ENCODE data around the gene PTTG1.

PTTG1 gene

DNA sequence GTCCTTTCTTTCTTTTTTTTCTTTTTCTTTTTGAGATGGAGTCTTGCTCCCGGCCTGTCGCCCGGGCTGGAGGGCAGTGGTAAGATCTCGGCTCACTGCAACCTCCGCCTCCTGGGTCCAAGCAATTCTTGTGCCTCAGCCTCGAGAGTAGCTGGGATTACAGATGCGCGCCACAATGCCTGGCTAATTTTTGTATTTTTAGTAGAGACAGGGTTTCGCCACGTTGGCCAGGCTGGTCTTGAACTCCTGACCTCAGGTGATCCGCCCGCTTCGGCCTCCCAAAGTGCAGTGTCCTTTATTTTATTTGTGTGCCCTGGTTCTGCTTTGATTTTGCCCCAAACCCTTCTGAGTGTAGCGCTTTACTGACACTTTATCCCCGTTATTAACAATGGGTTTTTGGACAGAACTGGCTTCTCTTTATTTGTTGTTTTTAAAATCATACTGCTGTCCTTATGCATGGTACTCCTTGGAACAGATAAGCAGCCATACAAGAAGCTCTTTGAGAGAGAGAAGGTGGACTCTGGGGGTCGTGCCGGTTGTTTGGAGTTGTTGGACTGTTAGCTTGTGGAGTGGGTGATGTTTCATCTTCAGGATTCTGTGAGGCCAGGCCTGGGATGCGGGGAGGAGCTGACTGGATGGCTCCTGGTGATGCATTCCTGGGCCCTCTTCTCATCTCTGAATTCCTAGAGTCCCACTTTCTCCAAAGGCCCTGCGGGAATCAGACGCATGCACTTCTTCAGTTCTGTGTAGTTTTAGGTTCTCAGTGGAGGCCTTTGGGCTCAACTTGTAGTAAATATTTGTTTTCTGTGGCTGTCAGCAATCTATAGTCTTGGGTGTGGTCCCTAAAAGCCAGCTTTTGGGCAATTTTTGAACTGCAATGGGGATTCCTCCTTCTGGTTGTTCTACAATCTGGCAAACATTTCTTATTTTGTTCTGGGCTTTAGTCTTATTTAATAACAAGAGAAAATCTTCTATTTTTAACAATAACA, 47.8 kb downstream of the PTTG1 start:
- Mint-ChIP-seq H3K27ac (peak overlapping the region; percentile 99), H3K4me3 (peak overlapping the region; percentile 99), H3K36me3 (ENCODE audit: low read depth) (peaks cover 55% of the 10 kb centered on the region), H3K9me3 (no peaks in the 10 kb centered on the region), H3K4me1 (ENCODE audit: low read depth) (peaks cover 85% of the 10 kb centered on the region), H3K27me3 (no peaks in the 10 kb centered on the region)

DNA sequence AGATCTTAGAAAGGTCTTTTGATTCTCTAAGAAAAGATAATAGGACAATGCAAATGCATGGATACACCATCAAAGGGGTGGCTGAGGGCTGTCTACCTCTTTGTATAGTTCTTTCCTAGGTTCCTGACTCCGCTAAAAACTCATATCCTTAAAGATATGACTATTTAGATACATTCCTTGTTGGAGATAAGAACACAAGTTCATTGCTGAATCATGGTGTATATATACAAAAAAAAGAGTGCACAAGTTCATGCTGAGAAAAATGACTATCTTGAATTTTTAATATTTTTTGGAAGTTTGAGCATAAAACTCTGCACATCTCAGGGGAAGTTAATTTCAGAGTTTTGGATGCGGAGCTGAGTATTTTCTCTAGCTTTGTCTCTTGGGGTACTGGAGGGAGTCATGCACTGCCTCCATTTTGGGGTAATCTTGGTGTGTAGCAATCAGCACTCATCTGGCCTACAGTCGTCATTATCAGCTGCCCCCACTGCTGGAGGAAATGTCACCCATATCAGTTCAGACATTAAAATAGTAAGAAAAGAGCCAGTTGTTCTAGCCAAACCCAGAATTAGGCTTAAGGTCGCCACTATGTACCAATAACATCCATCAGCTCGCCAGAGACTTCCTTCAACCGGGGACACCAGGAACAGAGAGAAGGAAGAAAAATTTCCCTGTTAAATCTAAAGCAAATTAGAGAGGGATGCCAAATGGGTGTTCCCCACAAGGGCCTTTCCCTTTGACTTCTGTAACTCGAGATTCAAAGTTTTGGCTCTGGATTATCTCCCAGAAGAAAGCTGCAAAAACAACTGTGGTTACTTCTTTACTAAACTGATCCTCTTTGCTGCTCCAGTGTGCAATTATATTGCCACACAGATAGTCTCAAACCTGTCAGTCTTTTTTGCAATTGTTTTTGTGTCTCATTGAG, 49.0 kb downstream of the PTTG1 start:
- Mint-ChIP-seq H3K9me3 (no peaks in the 10 kb centered on the region), H3K27me3 (no peaks in the 10 kb centered on the region), H3K36me3 (ENCODE audit: low read depth) (peaks cover 67% of the 10 kb centered on the region), H3K4me3 (peak overlapping the region; percentile 99), H3K4me1 (ENCODE audit: low read depth) (peaks cover 83% of the 10 kb centered on the region), H3K27ac (peak overlapping the region; percentile 83)

DNA sequence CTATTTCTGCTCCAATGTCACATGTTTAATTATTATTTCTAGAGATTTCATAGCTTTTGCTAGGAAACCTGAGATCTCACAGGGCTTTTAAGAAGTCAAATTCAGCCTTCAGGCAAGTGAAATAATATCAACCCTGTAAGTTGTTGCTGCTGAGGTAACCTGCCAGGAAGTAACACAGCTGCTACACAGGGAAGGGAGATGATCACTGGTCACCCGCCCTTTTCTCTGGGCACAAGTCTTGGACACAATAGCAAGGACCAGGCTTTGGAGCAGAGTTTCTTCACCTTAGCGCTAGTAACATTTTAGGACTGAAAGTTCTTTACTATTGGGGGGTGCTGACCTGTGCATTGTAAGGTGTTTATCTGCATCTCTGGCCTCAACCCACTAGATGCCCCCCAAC, 50.1 kb downstream of the PTTG1 start:
- no peaks in the 10 kb centered on the region for H3K9me3 Mint-ChIP-seq
- peak overlapping the region; percentile 99 for H3K4me3 Mint-ChIP-seq
- no peak overlapping the region for H3K27ac Mint-ChIP-seq
- H3K4me1 Mint-ChIP-seq (ENCODE audit: low read depth): peaks cover 82% of the 10 kb centered on the region
- H3K27me3 Mint-ChIP-seq: no peaks in the 10 kb centered on the region
- peaks cover 77% of the 10 kb centered on the region for H3K36me3 Mint-ChIP-seq (ENCODE audit: low read depth)

DNA sequence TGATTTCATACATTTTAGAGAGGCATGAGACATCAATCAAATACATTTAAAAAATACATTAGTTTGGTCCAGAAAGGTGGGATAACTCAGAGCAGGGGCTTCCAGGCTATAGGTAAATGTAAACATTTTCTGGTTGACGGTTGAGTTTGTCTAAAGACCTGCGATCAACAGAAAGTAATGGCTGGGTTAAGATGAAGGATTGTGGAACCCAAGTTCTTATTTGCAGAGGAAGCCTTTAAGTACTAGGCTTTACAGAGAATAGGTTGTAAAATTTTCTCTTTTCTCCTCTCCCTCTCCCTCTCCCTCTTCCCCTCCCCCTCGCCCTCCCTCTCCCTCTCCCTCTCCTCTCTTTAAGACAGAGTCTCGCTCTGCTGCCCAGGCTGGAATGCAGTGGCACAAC, 50.8 kb downstream of the PTTG1 start:
- H3K4me1 Mint-ChIP-seq (ENCODE audit: low read depth): peaks cover 82% of the 10 kb centered on the region
- no peaks in the 10 kb centered on the region for H3K27me3 Mint-ChIP-seq
- peaks cover 84% of the 10 kb centered on the region for H3K36me3 Mint-ChIP-seq (ENCODE audit: low read depth)
- peak overlapping the region; percentile 56 for H3K27ac Mint-ChIP-seq
- no peaks in the 10 kb centered on the region for H3K9me3 Mint-ChIP-seq
- H3K4me3 Mint-ChIP-seq: peak overlapping the region; percentile 99

DNA sequence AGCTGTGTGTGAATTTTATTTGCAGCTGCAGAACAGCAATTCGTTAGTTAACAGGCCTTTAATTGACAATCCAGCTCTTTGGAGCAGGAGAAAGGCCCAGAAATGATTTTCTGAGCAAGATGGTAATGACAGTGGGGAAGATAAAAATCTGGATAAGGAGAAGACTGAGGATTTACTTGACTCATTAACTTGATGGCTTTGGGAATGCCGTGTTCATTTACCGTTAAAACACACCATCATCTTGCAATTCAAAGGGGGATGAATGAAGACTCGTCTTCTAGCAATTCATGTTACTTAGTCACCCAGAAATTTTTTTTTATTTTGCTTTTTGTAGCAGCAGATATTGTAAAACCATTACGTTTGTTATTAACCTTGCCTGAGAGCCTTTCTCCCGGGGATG, 52.0 kb downstream of the PTTG1 start:
- H3K4me3 Mint-ChIP-seq: peak overlapping the region; percentile 30
- H3K27ac Mint-ChIP-seq: no peak overlapping the region
- peaks cover 82% of the 10 kb centered on the region for H3K4me1 Mint-ChIP-seq (ENCODE audit: low read depth)
- H3K9me3 Mint-ChIP-seq: no peaks in the 10 kb centered on the region
- H3K27me3 Mint-ChIP-seq: no peaks in the 10 kb centered on the region
- peaks cover 90% of the 10 kb centered on the region for H3K36me3 Mint-ChIP-seq (ENCODE audit: low read depth)

DNA sequence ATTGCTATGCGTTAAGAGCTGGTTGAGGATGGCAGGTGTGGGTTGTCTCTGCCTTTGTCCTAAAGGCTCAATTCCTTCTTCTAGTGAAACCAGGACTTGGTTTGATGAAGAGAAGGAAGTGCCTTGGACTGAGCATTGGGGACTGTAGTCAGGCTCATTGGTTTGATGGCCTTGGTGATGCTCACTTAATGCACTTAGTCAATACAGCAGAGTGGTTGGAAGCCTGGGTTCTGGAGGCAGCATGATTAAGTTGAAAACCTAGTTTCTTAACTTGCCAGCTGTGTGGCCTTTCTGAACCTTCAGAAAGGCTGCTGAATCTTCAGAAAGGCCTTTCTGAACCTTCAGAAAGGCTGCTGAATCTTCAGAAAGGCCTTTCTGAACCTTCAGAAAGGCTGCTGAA, 52.4 kb downstream of the PTTG1 start:
- H3K9me3 Mint-ChIP-seq: no peaks in the 10 kb centered on the region
- no peak overlapping the region for H3K27ac Mint-ChIP-seq
- H3K4me1 Mint-ChIP-seq (ENCODE audit: low read depth): peaks cover 82% of the 10 kb centered on the region
- no peaks in the 10 kb centered on the region for H3K27me3 Mint-ChIP-seq
- peak overlapping the region; percentile 30 for H3K4me3 Mint-ChIP-seq
- peaks cover 89% of the 10 kb centered on the region for H3K36me3 Mint-ChIP-seq (ENCODE audit: low read depth)

DNA sequence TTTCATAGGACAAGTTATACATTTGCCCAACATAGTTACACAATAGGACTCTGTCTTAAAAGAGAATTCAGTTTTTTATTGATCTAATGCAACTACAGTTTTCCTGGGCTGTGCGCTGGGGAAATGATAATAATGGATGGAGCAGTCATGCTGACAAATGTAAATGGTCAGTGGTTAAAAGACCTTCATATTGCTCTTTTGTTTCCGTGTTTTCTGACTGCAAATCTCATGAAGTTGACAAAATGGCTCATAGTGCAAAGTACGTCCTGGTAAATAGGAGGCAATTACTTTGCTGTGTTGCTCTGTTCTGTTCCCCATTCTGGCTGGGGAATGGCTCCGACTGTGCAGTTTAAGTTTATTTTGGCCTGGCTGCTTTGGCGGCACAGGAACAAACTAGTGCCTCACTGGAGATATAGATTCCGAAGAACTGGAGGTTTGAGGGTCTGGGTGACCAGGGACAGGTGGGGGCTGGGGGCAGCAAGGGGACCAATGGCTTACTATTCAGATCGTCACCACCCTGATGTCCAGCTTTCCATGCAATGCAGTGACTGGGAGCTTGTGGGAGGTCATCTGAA, 54.3 kb downstream of the PTTG1 start:
- H3K4me1 Mint-ChIP-seq (ENCODE audit: low read depth): peaks cover 80% of the 10 kb centered on the region
- peak overlapping the region; percentile 6 for H3K4me3 Mint-ChIP-seq
- peaks cover 89% of the 10 kb centered on the region for H3K36me3 Mint-ChIP-seq (ENCODE audit: low read depth)
- H3K27me3 Mint-ChIP-seq: no peaks in the 10 kb centered on the region
- no peak overlapping the region for H3K27ac Mint-ChIP-seq
- H3K9me3 Mint-ChIP-seq: no peaks in the 10 kb centered on the region

DNA sequence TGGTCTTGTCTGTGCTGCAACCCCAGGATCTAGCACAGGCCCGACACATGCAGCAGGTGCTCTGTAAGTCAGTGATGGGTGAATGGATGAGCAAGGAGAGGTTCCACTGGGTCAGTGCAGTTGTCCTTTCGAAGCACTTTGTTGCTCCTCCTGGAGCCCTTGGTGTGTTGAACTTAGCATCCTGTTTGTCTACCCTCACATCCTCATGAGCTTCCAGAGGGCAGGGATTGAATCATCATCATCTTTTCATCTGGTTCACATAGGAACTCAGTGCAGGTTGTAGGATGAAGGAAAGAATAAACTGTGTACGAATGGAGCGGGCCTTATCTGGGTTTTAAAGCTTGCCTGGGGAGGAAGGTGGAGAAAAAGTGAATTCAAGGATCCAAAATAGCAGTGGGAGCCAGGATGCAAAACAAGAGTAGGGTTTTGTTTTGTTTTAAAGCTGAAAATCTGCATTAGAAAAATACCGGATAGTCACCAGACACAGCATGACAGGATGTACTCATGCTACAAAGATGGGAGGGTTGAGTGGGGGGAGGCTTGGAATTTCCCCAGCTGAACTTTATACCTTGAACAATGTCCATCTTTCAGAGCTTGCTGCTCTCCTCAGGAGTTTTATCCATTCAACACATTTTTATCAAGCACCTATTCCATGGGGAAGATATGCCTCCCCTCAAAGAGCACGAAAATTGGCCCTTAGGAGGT, 55.8 kb downstream of the PTTG1 start:
- peak overlapping the region; percentile 3 for H3K27ac Mint-ChIP-seq
- H3K36me3 Mint-ChIP-seq (ENCODE audit: low read depth): peaks cover 83% of the 10 kb centered on the region
- H3K4me3 Mint-ChIP-seq: peak overlapping the region; percentile 17
- peaks cover 74% of the 10 kb centered on the region for H3K4me1 Mint-ChIP-seq (ENCODE audit: low read depth)
- no peaks in the 10 kb centered on the region for H3K27me3 Mint-ChIP-seq
- H3K9me3 Mint-ChIP-seq: no peaks in the 10 kb centered on the region

DNA sequence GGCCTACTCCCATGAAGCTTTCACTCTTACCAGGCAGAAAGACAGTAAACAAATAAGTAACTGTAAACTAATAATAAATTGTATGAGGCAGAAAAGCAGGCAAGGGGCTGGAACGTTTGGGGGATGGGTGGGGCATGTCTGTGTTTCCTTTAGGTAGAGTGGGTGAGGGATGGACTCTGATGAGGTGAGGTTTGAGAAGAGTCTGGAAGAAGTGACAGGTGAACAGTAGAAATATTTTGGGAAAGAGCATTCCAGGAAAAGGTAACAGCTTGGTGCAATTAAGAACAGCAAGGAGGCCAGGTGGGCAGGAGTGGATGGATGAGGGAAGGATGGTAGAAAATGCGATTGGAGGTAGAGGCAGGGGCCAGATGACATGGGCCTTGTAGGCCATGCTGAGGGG, 56.5 kb downstream of the PTTG1 start:
- Mint-ChIP-seq H3K4me3 (peak overlapping the region; percentile 5), H3K4me1 (ENCODE audit: low read depth) (peaks cover 72% of the 10 kb centered on the region), H3K9me3 (no peaks in the 10 kb centered on the region), H3K27me3 (no peaks in the 10 kb centered on the region), H3K36me3 (ENCODE audit: low read depth) (peaks cover 84% of the 10 kb centered on the region), H3K27ac (no peak overlapping the region)

Data from stimulated activated naive CD8-positive, alpha-beta T cell treated with anti-CD3 and anti-CD28 coated beads, Interleukin-15, Interleukin-2, amounts not matched to agents 100 ng/mL and 50 ng/mL, for 24 hours (primary cell).